GM21447 (cell line): ENCODE data around the gene C4orf51.

ENCODE experiments used
- ATAC-seq: cut with Tn5 transposase; IDR thresholded peaks from one replicate; pipeline ENCODE4 v1.9.1; 2021; ENCODE audit not compliant: unreplicated experiment

Gene C4orf51

DNA sequence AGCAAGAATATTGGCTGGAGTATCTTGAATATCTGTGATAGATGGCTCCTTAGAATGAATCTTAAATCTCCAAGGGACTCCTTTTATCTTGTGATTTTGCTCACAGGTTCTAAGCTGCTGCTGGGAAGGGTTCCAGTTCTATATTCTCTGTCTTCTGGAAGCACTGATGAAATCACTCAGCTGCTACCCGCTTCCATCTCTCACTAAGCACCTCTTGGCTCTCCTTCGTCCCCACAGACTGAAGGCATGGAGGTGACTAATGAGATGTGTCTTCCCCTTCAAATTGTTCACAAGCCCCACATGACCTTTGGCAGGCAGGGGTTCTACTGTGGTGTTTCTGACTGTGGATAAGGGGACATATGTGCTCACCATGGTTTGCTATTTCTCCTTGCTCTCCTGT, 75.9 kb downstream of the C4orf51 start:
- no peak for ATAC-seq

DNA sequence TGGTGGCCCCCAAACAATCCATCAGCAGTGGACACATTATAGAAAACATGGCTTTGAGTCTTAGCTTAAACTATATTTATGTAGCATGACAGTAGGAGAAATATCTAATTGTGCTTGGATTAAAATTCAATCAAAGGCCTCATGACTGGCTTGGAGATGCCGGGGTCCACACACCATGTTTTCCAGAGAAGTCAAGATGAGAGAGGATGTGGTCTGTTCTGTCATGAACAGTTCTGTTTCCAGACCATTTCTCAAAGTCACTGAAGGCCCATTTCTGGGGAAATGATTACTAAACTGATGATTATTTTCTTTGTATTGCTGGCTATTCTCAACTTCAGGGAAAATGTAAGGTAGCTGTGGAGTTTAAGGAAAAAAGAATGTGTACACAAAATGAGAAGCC, 76.3 kb downstream of the C4orf51 start:
- ATAC-seq: no peak

DNA sequence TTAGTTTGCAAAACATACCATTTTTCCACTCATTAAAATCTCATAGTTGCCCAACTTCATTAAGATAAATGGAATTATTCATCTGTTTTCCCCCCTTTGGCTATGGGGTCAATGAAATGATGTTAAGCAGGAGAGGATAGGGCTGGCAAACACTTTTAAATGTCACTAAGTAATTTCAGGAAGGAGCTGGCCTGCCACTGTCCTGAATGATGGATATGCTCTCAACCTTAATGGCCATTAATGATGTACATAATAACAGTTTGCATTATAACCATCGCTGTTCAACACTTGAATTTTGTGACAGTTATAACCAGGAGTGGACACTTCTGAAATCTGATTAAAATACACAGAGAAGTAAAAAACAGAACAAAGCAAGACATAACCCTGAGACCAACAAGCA, 77.2 kb downstream of the C4orf51 start:
- no peak for ATAC-seq

- ATAC-seq: no peak
These were observed 80.2 kb downstream of the C4orf51 start for GRCh38 chr4:145760176-145760575.

GRCh38 chr4:145760961-145761929, 81.3 kb downstream of the C4orf51 start:
- no peak for ATAC-seq

- no peak for ATAC-seq
These were observed 82.8 kb downstream of the C4orf51 start for GRCh38 chr4:145762719-145763118.

DNA sequence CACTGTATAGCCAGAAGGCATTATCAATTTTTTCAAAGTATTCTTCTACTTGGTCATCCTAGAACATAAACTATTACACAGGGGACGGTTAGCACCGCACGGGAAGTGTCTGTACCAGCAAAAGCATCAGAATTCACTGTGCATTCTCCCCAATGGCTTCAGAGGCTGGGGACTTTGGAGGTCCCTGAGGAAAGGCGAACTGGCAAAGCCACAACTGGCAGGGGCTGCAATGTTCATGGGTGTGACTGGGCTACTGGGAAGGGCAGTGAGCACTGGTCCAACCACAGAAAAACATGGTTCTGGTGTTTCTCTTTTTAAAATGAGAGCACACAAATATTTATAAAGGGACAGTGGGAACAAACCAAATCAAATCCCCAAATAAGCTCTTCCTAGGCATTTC, 83.5 kb downstream of the C4orf51 start:
- ATAC-seq: no peak

DNA sequence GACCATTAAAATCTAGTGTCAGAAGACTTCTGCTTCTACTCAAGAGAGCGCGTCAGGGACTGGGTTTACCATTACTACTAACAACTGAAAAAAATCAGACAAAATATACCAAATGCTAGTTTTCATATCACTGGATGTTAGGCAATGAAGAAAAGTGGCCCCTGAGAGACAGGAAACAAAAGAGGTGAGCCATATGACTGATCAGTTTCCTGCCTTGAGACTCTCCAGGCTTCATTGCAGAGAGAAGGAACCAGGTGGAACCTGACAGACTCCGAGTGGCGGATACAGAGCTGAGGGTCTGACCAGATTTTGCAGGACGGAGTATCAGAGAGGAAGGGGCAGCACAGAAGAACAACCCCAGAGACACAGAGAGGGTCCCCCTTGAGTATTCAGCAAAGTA, 86.3 kb downstream of the C4orf51 start:
- no peak for ATAC-seq

DNA sequence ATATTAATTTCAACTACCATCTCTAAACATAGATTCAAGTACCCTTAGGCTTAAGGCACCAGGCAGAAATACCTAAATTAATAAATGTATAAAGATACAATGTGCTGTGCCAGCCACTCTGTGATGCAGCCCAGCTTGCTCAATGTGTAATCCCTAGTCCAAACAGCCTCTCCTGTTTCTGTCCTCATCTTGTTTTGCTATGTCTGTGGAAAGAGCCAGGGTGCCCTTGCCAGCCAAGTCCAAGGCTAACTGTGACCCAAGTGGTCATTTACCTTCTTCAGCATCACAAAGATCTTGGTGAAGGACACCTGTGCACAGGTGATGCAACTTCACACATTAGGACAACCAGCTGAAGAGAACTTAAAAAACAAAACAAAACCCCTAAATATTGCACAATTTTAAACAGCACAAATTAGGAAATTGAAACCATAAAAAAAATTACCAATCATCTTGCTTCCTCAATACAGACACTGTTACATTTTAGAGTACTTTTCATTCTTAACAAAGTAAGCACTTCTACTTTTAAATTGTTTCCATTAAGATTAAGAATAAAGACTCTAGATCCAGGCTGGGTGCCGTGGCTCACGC, 89.6 kb downstream of the C4orf51 start:
- no peak for ATAC-seq

DNA sequence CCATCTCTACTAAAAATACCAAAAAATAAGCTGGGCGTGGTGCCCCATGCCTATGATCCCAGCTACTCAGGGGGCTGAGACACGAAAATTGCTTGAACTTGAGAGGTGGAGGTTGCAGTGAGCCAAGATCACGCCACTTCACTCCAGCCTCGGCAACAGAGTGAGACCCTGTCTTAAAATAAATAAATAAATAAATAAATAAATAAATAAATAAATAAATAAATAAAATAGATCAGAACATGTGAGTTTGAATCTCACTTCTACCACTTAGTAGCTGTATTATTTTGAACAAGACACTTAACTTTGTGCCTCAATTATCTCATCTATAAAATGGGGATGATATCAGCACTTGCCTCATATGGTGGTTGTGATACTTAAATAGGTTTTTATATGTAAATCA, 90.2 kb downstream of the C4orf51 start:
- ATAC-seq: no peak

DNA sequence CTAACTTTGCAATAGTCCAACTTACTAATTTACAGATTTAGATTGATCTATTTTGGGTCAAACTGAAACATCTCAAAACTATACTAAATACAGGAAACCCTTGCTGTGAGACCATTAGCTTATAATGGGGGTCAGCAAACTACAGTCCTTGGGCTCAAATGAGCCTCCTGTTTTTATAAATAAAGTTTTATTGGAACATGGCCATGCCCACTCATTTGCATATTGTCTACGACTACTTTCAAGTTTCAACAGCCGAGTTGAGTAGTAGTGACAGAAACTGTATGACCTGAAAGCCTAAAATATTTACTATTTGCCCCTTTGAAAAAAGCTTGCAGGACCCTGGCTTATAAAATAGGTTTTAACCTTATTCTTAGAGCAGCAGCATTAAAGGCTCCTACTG, 92.4 kb downstream of the C4orf51 start:
- ATAC-seq: no peak

- peak; percentile 96 for ATAC-seq
These were observed 93.8 kb downstream of the C4orf51 start for GRCh38 chr4:145773581-145774234.

- ATAC-seq: no peak
These were observed 94.5 kb downstream of the C4orf51 start for GRCh38 chr4:145774473-145774872.

GRCh38 chr4:145775406-145775805, 95.5 kb downstream of the C4orf51 start:
- ATAC-seq: no peak

DNA sequence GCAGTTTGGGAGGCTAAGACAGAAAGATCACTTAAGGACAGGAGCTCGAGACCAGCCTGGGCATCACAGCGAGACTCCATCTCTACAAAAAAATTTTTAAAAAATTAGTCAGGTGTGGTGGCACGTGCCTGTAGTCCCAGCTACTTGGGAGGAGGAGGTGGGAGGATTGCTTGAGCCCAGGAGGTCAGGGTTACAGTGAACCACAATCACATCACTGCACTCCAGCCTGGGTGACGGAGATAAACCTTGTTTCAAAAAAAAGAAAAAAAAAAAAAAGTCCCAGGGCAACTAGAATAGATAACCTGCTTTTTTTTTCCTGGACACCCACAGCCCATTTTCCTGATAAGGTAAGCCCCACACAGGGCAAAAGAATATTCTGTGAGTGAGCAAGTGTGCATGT, 96.3 kb downstream of the C4orf51 start:
- ATAC-seq: no peak

DNA sequence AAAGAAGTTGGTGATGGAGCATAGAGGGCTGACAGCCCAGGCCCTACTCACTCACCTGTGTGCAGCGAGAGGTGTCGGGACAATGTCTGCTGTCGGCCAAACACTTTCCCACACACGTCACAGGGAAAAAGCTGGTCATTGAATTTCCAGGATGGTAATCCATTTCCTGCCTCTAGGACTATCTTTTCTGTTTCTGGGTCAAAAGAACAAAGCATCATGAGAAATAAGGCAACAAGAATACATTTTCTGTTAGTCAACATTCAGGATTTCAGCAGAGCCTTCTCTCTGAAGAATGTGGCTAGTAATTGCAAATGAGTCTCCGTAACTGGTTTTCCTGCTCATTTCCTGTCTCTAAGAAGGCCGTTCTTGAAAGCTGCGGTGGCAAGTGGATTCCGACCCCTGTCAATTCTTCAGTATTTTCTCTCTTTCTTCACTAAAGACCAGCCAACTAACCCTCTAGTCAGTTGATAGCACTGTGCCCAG, 99.4 kb downstream of the C4orf51 start:
- no peak for ATAC-seq

- ATAC-seq: no peak
These were observed 101.4 kb downstream of the C4orf51 start for GRCh38 chr4:145781351-145781750.
